ENCODE measurements around the gene CEP131.

CEP131 gene

GRCh38 chr17:81197409-81197795 is 25.4 kb downstream of the CEP131 start:
- no peak for DNase-seq

- no peak for DNase-seq
These were observed 26.0 kb downstream of the CEP131 start for GRCh38 chr17:81196505-81197408.

GRCh38 chr17:81195941-81196495 is 26.7 kb downstream of the CEP131 start:
- DNase-seq: no peak

- no peak for DNase-seq
These were observed 27.5 kb downstream of the CEP131 start for GRCh38 chr17:81194941-81195901.

- DNase-seq: peak; percentile 25
These were observed 28.5 kb downstream of the CEP131 start for GRCh38 chr17:81194225-81194760.

- peak; percentile 40 for DNase-seq
These were observed 29.1 kb downstream of the CEP131 start for GRCh38 chr17:81193470-81194224.

- no peak for DNase-seq
These were observed 29.7 kb downstream of the CEP131 start for GRCh38 chr17:81193051-81193410.

- DNase-seq: no peak
These were observed 30.2 kb downstream of the CEP131 start for GRCh38 chr17:81192386-81193050.

- DNase-seq: no peak
These were observed 31.1 kb downstream of the CEP131 start for GRCh38 chr17:81191646-81192045.

- DNase-seq: no peak
These were observed 31.6 kb downstream of the CEP131 start for GRCh38 chr17:81191116-81191515.

- DNase-seq: peak; percentile 29
These were observed 32.2 kb downstream of the CEP131 start for GRCh38 chr17:81190591-81190990.

GRCh38 chr17:81189670-81190530 is 32.9 kb downstream of the CEP131 start:
- DNase-seq: no peak

GRCh38 chr17:81189016-81189415 is 33.7 kb downstream of the CEP131 start:
- DNase-seq: no peak

- no peak for DNase-seq
These were observed 34.3 kb downstream of the CEP131 start for GRCh38 chr17:81188491-81188840.

- no peak for DNase-seq
These were observed 34.9 kb downstream of the CEP131 start for GRCh38 chr17:81187586-81188490.

- DNase-seq: no peak
These were observed 35.6 kb downstream of the CEP131 start for GRCh38 chr17:81187120-81187519.

- DNase-seq: no peak
These were observed 36.6 kb downstream of the CEP131 start for GRCh38 chr17:81186203-81186602.

- DNase-seq: no peak
These were observed 38.2 kb downstream of the CEP131 start for GRCh38 chr17:81184555-81184954.

GRCh38 chr17:81183807-81184206 is 39.0 kb downstream of the CEP131 start:
- DNase-seq: no peak

GRCh38 chr17:81183316-81183715 is 39.4 kb downstream of the CEP131 start:
- no peak for DNase-seq
